ENCODE results near the gene AGRN. TPM values are rescaled to one million over a fixed set of nuclear protein-coding genes. Genes with fewer than 3 reads are reported as not detected.

AGRN gene
- polyA plus RNA-seq, 1 donor from 2014 or later, result 0.05 TPM

GRCh38 chr1:1080951-1081310 lies 61.0 kb downstream of the AGRN start:
- no peaks in the 10 kb centered on the region for H3K36me3 Mint-ChIP-seq
- H3K9me3 Mint-ChIP-seq, result no peaks in the 10 kb centered on the region
- H3K27ac Mint-ChIP-seq, result no peak overlapping the region
- H3K4me1 Mint-ChIP-seq, result peaks cover 0 to 1% (median 0%) of the 10 kb centered on the region in 3 donors
- H3K27me3 Mint-ChIP-seq, result no peaks in the 10 kb centered on the region
- no peak overlapping the region for H3K4me3 Mint-ChIP-seq

GRCh38 chr1:1081311-1082238 lies 61.7 kb downstream of the AGRN start:
- Mint-ChIP-seq H3K27ac (no peak overlapping the region), H3K36me3 (no peaks in the 10 kb centered on the region), H3K27me3 (no peaks in the 10 kb centered on the region), H3K4me3 (no peak overlapping the region), H3K4me1 (peaks cover 0 to 1% (median 0%) of the 10 kb centered on the region in 3 donors), H3K9me3 (no peaks in the 10 kb centered on the region)

- H3K4me1 Mint-ChIP-seq, result peaks cover 0 to 1% (median 0%) of the 10 kb centered on the region in 3 donors
- H3K36me3 Mint-ChIP-seq, result no peaks in the 10 kb centered on the region
- no peak overlapping the region for H3K27ac Mint-ChIP-seq
- H3K9me3 Mint-ChIP-seq, result no peaks in the 10 kb centered on the region
- no peaks in the 10 kb centered on the region for H3K27me3 Mint-ChIP-seq
- H3K4me3 Mint-ChIP-seq, result no peak overlapping the region
Measured at GRCh38 chr1:1082239-1082775, 62.4 kb downstream of the AGRN start.

GRCh38 chr1:1082776-1083415 lies 63.0 kb downstream of the AGRN start:
- no peaks in the 10 kb centered on the region for H3K36me3 Mint-ChIP-seq
- H3K27ac Mint-ChIP-seq, result no peak overlapping the region
- H3K4me3 Mint-ChIP-seq, result peak overlapping the region in 1 of 4 donors; percentile 58
- peaks cover 0 to 1% (median 0%) of the 10 kb centered on the region in 3 donors for H3K4me1 Mint-ChIP-seq
- H3K27me3 Mint-ChIP-seq, result no peaks in the 10 kb centered on the region
- H3K9me3 Mint-ChIP-seq, result no peaks in the 10 kb centered on the region

GRCh38 chr1:1083416-1084371 lies 63.8 kb downstream of the AGRN start:
- Mint-ChIP-seq H3K4me1 (peaks cover 0 to 1% (median 0%) of the 10 kb centered on the region in 3 donors), H3K27me3 (no peaks in the 10 kb centered on the region), H3K4me3 (peak overlapping the region in 1 of 4 donors; percentile 58), H3K27ac (no peak overlapping the region), H3K9me3 (no peaks in the 10 kb centered on the region), H3K36me3 (no peaks in the 10 kb centered on the region)

GRCh38 chr1:1084372-1085170 lies 64.7 kb downstream of the AGRN start:
- no peaks in the 10 kb centered on the region for H3K27me3 Mint-ChIP-seq
- no peaks in the 10 kb centered on the region for H3K36me3 Mint-ChIP-seq
- no peak overlapping the region for H3K4me3 Mint-ChIP-seq
- no peaks in the 10 kb centered on the region for H3K9me3 Mint-ChIP-seq
- H3K4me1 Mint-ChIP-seq, result peaks cover 0 to 1% (median 0%) of the 10 kb centered on the region in 3 donors
- no peak overlapping the region for H3K27ac Mint-ChIP-seq

GRCh38 chr1:1085171-1085841 lies 65.4 kb downstream of the AGRN start:
- no peak overlapping the region for H3K27ac Mint-ChIP-seq

GRCh38 chr1:1085911-1086841 lies 66.3 kb downstream of the AGRN start:
- Mint-ChIP-seq H3K27me3 (no peaks in the 10 kb centered on the region), H3K27ac (no peak overlapping the region), H3K4me1 (no peaks in the 10 kb centered on the region), H3K9me3 (no peaks in the 10 kb centered on the region), H3K36me3 (no peaks in the 10 kb centered on the region), H3K4me3 (no peak overlapping the region)

More at GRCh38 chr1:1085171-1085841, 65.4 kb downstream of the AGRN start:
- Mint-ChIP-seq H3K4me1 (no peaks in the 10 kb centered on the region), H3K4me3 (no peak overlapping the region), H3K36me3 (no peaks in the 10 kb centered on the region), H3K9me3 (no peaks in the 10 kb centered on the region), H3K27me3 (no peaks in the 10 kb centered on the region)

GRCh38 chr1:1086911-1087341 lies 67.0 kb downstream of the AGRN start:
- no peak overlapping the region for H3K27ac Mint-ChIP-seq
- no peaks in the 10 kb centered on the region for H3K27me3 Mint-ChIP-seq
- H3K4me1 Mint-ChIP-seq, result no peaks in the 10 kb centered on the region
- no peaks in the 10 kb centered on the region for H3K36me3 Mint-ChIP-seq
- H3K4me3 Mint-ChIP-seq, result no peak overlapping the region
- no peaks in the 10 kb centered on the region for H3K9me3 Mint-ChIP-seq

- Mint-ChIP-seq H3K9me3 (no peaks in the 10 kb centered on the region), H3K27ac (no peak overlapping the region), H3K27me3 (no peaks in the 10 kb centered on the region), H3K36me3 (no peaks in the 10 kb centered on the region), H3K4me3 (no peak overlapping the region), H3K4me1 (no peaks in the 10 kb centered on the region)
Measured at GRCh38 chr1:1087351-1088028, 67.6 kb downstream of the AGRN start.

- H3K9me3 Mint-ChIP-seq, result no peaks in the 10 kb centered on the region
- H3K27ac Mint-ChIP-seq, result peak overlapping the region in 1 of 3 donors; percentile 19
- H3K4me1 Mint-ChIP-seq, result peaks cover 0 to 5% (median 5%) of the 10 kb centered on the region in 3 donors
- no peaks in the 10 kb centered on the region for H3K27me3 Mint-ChIP-seq
- H3K36me3 Mint-ChIP-seq, result no peaks in the 10 kb centered on the region
- H3K4me3 Mint-ChIP-seq, result no peak overlapping the region
Measured at GRCh38 chr1:1088029-1088800, 68.3 kb downstream of the AGRN start.

Measured in IgD-negative memory B cell (primary cell).